NB4 (cell line): ENCODE data around the gene RPL18.

Experiments used
- MYC ChIP-seq: IDR thresholded peaks from 2 replicates; pipeline ENCODE4 v1.6.1; 2011; ENCODE audit warnings: low read depth, low read length
- TF ChIP-seq, protein P1 (sequence below): IDR thresholded peaks from one replicate; pipeline ENCODE4 v1.5.1; 2012; ENCODE audit warnings: low read depth, low read length

GRCh38 chr19:48632692-48633147, 13.7 kb upstream of the RPL18 start:
- TF ChIP-seq MYC = no peak
- TF ChIP-seq, protein P1, sequence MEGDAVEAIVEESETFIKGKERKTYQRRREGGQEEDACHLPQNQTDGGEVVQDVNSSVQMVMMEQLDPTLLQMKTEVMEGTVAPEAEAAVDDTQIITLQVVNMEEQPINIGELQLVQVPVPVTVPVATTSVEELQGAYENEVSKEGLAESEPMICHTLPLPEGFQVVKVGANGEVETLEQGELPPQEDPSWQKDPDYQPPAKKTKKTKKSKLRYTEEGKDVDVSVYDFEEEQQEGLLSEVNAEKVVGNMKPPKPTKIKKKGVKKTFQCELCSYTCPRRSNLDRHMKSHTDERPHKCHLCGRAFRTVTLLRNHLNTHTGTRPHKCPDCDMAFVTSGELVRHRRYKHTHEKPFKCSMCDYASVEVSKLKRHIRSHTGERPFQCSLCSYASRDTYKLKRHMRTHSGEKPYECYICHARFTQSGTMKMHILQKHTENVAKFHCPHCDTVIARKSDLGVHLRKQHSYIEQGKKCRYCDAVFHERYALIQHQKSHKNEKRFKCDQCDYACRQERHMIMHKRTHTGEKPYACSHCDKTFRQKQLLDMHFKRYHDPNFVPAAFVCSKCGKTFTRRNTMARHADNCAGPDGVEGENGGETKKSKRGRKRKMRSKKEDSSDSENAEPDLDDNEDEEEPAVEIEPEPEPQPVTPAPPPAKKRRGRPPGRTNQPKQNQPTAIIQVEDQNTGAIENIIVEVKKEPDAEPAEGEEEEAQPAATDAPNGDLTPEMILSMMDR = peak; percentile 15
